GM18861 (cell line): ENCODE data around the gene CTNND2.
"Not testable (repeated sequence)": the region's sequence is repeated elsewhere in the genome, so short reads cannot be mapped to it uniquely, and the experiment has no call there.

Source experiments
- ATAC-seq: cut with Tn5 transposase; IDR thresholded peaks from one replicate; pipeline ENCODE4 v1.9.1; 2021; ENCODE audit not compliant: unreplicated experiment

CTNND2 gene

GRCh38 chr5:11050596-11051304 lies 853.5 kb downstream of the CTNND2 start:
- ATAC-seq = no peak

DNA sequence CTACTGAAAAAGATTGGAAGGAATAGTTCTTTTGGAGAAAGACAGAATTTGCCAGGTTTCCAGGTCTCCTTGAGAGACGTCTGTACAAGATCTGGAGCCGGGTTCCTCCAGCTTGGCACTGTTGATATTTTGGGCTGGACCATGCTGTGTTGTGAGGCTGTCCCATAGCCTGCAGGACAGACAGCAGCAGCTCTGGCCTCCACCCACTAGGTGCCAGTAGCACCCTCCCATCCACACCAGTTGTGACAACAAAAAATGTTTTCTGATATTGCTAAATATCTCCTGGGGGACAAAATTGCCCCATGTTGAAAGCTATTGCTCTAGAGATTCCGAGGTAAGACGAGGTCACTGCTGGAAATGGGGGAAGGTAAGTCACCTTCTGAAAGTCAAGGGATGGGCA lies 855.5 kb downstream of the CTNND2 start:
- ATAC-seq = no peak

GRCh38 chr5:11047625-11048024 lies 856.6 kb downstream of the CTNND2 start:
- no peak for ATAC-seq

DNA sequence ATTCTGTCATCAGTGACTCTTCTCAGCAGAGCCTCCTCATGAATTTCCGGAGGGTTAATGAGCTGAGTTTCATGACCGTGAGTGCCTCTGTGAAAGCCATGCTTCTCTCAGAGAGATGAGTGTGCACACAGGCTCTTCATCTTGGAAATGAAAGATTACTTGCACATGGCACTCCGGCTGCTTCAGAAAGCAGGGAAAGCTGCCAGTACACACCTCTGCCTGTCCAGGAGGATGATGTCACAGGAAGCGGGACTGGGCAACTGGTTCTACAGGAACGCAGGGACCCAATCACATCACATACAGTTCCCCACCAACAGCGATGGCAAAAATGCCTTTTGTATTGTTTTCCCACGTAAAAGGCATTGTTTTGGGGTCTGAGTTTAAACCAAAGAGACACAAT lies 857.2 kb downstream of the CTNND2 start:
- no peak for ATAC-seq

DNA sequence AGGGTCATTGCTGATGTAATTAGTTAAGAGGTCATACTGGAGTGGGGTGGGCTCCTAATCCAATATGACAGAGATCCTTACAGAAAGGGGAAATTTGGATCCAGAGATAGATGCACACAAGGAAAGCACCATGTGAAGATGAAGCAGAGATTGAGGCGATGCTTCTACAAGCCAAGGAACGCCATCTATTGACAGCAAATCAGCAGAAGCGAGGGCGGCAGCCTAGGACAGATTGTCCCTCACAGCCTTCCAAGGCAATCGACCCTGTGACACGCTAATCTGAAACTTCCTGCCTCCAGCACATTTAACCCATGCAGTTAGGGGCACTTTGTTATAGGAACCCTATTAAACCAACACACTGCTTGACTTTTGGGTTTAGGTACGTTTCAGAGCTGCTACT lies 858.1 kb downstream of the CTNND2 start:
- no peak for ATAC-seq

DNA sequence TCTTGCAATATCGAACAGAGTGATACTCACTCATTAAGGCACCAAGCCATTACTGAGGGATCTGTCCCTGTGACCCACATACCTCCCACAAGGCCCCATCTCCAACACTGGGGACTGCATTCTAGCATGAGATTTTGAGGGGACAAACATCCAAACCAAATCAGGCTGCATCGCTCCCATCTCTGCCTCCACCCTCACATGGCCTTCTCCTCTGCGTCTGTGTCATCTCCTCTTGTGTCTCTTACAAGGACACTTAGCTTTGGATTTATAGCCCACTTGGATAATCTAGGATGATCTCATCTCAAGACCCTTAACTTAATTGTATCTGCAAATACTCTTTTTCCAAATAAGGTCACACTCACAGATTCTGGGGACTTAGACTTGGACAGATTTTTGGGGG lies 858.8 kb downstream of the CTNND2 start:
- ATAC-seq = no peak

DNA sequence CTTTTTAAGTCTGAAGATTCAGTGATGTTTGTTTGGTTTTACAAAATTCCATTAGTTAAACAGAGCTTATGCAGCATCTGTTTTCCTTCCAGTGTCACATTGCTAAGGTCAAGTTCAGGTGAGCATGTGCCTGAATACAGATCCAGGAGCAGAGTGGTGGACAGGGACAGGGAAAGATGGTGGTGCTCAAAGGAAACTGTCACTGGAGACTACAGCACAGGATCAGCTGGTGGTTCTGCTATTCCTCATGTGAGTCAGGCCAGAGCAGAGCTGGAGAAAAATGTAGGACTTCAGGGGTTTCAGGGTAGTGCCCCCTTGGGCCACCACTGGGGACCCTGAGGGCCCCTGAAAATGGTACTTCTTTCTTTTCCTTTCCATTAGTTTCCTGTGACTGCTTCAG lies 859.7 kb downstream of the CTNND2 start:
- ATAC-seq = no peak

GRCh38 chr5:11043881-11044280 lies 860.4 kb downstream of the CTNND2 start:
- no peak for ATAC-seq

GRCh38 chr5:11040345-11040744 lies 863.9 kb downstream of the CTNND2 start:
- no peak for ATAC-seq

- no peak for ATAC-seq
Measured at GRCh38 chr5:11038772-11039171, 865.5 kb downstream of the CTNND2 start.

DNA sequence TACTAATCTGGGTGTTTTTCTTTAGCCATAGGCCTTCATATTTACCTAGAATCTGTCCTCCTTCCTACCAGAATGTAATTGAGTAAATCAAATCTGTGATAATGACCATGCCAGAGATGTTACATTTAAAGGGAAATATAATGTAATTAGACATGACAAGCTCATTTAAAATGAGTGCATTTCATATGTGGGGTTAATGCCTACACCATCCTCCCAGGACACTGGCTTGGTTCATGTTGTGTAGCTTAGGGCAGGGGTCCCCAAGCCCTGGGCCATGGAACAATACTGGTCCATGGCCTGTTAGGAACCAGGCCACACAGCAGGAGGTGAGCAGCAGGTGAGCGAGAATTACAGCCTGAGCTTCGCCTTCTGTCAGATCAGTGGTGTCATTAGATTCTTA lies 866.3 kb downstream of the CTNND2 start:
- no peak for ATAC-seq

DNA sequence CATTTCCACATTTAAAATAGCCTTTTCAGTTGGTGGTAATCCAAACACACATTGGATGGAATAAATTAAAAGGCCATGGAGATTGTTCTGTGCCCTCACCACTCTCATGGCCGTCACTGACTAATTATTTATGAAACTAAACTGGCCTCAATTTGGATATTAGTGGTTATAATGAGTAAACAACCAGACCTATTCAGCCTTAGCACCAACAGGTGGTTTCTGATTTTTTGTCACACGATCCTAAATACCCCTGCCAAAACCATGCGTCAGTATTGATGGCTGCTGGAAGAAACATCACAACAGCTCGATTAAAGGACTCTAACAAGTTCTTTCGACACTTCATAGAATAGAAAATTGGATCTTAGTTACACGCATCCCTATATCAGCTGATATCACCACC lies 867.2 kb downstream of the CTNND2 start:
- no peak for ATAC-seq

GRCh38 chr5:11030671-11031070 lies 873.6 kb downstream of the CTNND2 start:
- ATAC-seq = no peak

GRCh38 chr5:11027660-11028059 lies 876.6 kb downstream of the CTNND2 start:
- no peak for ATAC-seq

- no peak for ATAC-seq
Measured at GRCh38 chr5:11026543-11026942, 877.7 kb downstream of the CTNND2 start.

- ATAC-seq = no peak
Measured at GRCh38 chr5:11023945-11024344, 880.3 kb downstream of the CTNND2 start.

GRCh38 chr5:11013793-11014192 lies 890.5 kb downstream of the CTNND2 start:
- ATAC-seq = no peak

DNA sequence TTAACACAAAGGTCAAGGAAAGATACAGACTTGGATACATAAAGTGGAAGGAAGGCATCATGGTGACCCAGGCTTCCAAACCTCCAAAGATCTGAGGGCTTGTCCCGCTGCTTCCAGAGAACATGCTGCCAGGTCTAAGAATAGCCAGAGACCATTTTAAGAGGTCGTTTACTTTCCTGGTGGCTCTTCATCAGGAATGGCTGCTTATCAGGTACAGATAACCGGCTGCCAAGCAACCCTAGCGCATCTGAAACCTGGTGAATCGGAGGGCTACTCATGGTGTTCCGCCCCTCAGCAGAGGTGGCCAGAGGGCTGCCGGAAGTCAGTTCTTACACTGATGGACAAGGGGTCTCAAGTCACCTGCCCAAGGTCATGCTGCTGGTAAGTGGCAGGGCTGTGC lies 892.0 kb downstream of the CTNND2 start:
- ATAC-seq = no peak

- ATAC-seq = no peak
Measured at GRCh38 chr5:11010429-11011210, 893.6 kb downstream of the CTNND2 start.

GRCh38 chr5:11009576-11009975 lies 894.7 kb downstream of the CTNND2 start:
- ATAC-seq = no peak

DNA sequence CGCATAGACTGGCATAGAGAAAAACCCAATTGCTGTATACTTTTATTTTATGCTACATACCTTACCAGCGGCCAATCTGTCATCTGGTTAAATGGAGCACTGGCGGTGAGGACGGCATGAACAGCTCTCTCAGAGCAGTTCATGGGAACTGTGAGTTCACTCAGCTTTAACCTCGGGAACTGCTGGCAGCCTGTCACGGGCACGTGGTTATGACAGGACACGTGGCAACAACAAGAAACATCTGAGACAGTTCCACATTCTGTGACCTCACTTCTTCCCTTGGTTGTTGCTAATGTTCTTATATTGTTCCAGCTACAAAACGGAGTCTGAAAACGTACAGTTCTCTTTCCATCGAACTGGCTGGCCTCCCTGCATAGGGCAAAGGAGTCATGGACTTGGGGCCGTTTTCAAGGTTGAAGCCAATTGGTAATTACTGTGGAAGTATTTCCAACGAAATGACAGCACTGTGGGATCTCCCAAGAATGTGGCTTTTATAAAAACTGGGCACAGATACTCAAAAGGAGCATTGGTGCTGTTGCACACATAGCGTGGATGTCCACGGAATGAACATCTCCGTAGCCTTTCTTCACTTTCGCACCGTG lies 896.9 kb downstream of the CTNND2 start:
- ATAC-seq = no peak

- ATAC-seq = not testable (repeated sequence)
Measured at GRCh38 chr5:11004523-11004922, 899.7 kb downstream of the CTNND2 start.
